Fibroblast of the aortic adventitia (primary cell): ENCODE results near the gene HBEGF. TPM values are rescaled to one million over a fixed set of nuclear protein-coding genes. Genes with fewer than 3 reads are reported as not detected.

Source experiments
- DNase-seq: peaks from one replicate; pipeline ENCODE4 v3.0.0-alpha.2; 2010; ENCODE audit warnings: low read depth
- H3K4me3 ChIP-seq: 2 replicates; pipeline ENCODE4 v1.5.1; 2011; ENCODE audit warnings: low read depth, mild to moderate bottlenecking, control low read depth, low read length, moderate library complexity
- total RNA-seq: library from RNA; depleted of rRNA; stranded (reverse); fragments of >200 nt; gene quantifications from 2 replicates; pipeline ENCODE4 v1.2.3, GENCODE V29; 2012; ENCODE audit warnings: low replicate concordance
- TF ChIP-seq, protein P1 (sequence below): IDR thresholded peaks from 2 replicates; pipeline ENCODE4 v1.5.1; 2011; ENCODE audit warnings: mild to moderate bottlenecking, low read length, control low read depth, inconsistent platforms; ENCODE audit not compliant: insufficient read depth

Gene HBEGF
- total RNA-seq, 1 donor = 0.90 TPM

DNA sequence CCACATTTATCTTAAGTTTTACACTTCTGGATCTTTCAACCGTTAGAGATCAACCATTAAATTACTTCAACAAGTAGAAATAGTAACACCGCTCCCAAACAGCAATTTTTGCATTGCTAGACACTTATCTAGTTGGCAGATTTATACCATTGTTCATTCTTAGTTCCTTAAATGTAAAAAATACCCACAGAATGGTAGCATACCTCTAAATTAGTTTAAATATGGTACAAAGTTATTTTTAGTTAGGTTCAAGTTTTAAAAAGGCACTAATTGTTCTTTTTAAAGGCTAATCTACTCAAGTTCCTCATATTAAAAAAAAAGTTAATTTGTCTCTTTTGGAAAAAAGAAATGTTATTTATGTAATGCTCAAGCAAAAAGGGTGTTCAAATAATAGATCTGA is 51.6 kb downstream of the HBEGF start:
- DNase-seq = no peak
- H3K4me3 ChIP-seq = no peak overlapping the region
- TF ChIP-seq, protein P1, sequence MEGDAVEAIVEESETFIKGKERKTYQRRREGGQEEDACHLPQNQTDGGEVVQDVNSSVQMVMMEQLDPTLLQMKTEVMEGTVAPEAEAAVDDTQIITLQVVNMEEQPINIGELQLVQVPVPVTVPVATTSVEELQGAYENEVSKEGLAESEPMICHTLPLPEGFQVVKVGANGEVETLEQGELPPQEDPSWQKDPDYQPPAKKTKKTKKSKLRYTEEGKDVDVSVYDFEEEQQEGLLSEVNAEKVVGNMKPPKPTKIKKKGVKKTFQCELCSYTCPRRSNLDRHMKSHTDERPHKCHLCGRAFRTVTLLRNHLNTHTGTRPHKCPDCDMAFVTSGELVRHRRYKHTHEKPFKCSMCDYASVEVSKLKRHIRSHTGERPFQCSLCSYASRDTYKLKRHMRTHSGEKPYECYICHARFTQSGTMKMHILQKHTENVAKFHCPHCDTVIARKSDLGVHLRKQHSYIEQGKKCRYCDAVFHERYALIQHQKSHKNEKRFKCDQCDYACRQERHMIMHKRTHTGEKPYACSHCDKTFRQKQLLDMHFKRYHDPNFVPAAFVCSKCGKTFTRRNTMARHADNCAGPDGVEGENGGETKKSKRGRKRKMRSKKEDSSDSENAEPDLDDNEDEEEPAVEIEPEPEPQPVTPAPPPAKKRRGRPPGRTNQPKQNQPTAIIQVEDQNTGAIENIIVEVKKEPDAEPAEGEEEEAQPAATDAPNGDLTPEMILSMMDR = no peak

DNA sequence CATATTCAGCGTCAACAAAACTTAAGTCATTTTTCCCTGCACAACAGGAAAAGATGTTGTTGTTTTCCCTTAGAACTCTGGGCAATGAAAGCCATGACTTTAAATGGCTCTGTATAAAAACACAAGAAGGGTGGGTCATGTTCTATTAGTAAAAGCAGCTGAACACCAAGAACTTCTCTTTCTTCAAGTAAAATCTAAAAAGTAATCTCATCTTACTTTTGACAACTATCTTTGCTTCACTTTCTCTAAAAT is 52.6 kb downstream of the HBEGF start:
- no peak for DNase-seq
- TF ChIP-seq, protein P1 = no peak
- no peak overlapping the region for H3K4me3 ChIP-seq

DNA sequence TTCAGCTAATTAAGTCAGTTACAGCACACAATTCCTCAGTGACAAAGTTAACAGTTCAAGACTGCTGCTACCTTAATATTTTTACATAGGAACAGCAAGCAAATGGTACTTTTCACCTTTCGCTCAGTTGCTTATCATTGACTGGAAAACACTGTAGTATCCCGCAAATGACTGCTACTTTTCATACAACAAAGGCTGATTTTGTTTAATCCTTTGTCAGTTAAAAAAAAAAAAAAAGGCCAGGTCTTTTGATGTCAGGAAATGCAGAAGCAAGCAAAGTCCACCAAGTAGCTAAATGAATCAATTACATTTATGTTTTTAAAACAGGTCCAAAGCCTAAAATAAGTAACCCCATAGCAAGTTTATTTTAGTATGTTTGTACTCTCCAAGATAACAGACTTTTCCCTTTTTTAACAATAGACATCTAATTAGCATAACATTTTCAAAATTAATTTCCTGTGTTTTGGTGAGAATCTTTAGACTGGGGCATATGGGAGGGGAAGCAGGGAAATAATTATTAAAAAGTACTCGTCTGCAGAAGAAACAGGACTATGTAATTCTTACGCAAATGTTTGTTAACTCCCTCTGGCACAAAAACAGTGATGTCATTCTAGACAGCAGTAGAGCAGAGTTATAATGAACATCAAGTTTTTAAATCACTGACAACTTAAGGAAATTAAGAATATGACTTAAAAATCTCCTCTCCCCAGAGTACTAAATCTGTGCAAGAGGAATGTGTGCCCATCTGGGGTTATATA is 53.1 kb downstream of the HBEGF start:
- TF ChIP-seq, protein P1 = no peak
- peak; percentile 42 for DNase-seq
- H3K4me3 ChIP-seq = no peak overlapping the region

DNA sequence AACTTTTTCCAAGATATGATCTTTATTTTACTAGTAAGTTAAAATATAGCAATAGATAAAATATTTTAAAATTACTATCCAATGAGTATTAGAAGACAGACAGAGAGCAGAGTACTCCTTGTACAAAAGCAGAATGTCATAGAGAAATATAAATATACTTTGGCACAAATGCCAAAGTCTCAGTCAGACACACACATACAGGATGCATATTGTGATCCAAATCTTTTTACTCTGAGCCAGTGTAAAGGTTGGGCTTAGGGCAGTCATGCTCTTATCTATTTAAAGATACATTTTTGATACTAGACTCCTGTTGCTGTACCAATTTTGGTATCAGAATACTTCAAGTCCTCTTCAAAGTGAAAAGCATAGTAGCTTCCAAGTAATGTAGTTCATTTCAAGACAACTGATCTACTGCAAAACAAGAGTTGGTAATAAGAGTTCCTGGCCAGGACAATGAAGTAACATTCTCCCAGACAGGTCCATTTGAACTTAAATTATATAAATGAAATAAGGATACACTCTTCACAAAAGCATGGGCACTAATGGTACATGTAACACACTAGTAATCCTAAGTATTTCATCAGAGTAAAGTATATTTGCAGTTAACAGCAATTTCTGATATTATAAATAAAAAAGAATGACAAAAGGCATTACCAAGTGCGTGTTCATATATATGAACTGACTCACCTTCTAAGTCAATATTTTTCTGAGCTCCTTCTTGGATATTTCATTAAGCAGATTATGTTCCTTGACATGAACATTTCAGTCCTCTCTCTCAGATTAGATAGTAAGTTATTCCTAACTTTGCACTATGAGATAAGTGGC is 54.0 kb downstream of the HBEGF start:
- no peak overlapping the region for H3K4me3 ChIP-seq
- TF ChIP-seq, protein P1 = no peak
- peak; percentile 49 for DNase-seq

DNA sequence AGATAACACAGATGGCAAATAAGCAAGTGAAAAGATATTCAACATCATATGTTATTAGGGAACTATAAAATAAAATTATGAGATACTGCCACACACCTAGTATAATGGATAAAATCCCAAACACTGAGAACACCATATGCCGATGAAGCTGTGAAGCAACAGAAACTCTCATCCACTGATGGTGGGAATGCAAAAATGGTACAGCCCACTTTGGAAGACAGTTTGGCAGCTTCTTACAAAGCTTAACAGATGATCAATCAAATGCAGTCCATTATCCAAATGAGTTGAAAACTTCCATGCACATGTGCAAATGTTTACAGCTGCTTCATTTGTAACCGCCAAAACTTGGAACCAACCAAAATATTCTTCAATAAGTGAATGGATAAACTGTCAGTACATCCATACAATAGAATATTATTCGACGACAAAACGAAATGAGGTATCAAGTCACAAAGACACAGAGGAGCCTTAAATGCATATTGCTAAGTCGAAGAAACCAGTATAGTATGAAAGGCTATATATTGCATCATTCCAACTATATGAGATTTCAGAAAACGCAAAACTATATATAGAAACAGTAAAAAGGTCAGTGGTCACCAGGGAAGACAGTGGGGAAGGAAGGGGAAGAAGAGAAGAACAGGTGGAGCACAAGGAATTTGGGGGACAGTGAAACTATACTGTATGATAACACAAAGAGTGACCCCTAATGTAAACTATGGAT is 58.4 kb downstream of the HBEGF start:
- H3K4me3 ChIP-seq = no peak overlapping the region
- DNase-seq = no peak
- TF ChIP-seq, protein P1 = no peak

DNA sequence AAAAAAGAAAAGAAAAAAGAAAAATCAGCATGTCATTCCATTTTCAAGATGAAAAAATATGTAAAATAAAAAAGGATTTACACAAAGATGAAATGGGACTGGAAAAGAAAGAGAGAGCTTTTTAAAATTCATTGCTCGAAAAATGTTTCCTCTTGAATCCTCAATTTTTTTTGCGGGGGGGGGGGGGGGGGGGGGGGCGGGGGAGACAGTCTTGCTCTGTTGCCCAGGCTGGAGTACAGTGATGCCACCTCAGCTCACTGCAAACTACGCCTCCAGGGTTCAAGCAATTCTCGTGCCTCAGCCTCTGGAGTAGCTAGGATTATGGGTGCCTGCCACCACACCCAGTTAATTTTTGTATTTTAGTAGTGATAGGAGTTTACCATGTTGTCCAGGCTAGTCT is 60.0 kb downstream of the HBEGF start:
- H3K4me3 ChIP-seq = no peak overlapping the region
- TF ChIP-seq, protein P1 = no peak
- no peak for DNase-seq
